H9 (cell line): ENCODE data around the gene BEND5. TPM values are rescaled to one million over a fixed set of nuclear protein-coding genes. Genes with fewer than 3 reads are reported as not detected.

Experiments used
- DNase-seq: peaks from one replicate; pipeline ENCODE4 v3.0.0-alpha.2; 2017
- H2AFZ ChIP-seq: one replicate; pipeline ENCODE4 v1.6.1; 2013; ENCODE audit warnings: mild to moderate bottlenecking, low read length, control low read depth, moderate library complexity
- H2AK5ac ChIP-seq: 2 replicates; pipeline ENCODE4 v1.6.1; 2013; ENCODE audit warnings: low read length, control low read depth, mixed read lengths; ENCODE audit not compliant: insufficient read length
- H2BK120ac ChIP-seq: one replicate; pipeline ENCODE4 v1.6.1; 2013; ENCODE audit warnings: low read depth, mild to moderate bottlenecking, low read length, control low read depth, inconsistent platforms; ENCODE audit not compliant: poor library complexity, severe bottlenecking
- H2BK12ac ChIP-seq: 2 replicates; pipeline ENCODE4 v1.6.1; 2013; ENCODE audit warnings: low read length, control low read depth, mixed read lengths, low read depth; ENCODE audit not compliant: insufficient read length
- H2BK15ac ChIP-seq: 2 replicates; pipeline ENCODE4 v1.6.1; 2013; ENCODE audit warnings: low read depth, low read length, control low read depth
- H2BK20ac ChIP-seq: one replicate; pipeline ENCODE4 v1.6.1; 2013; ENCODE audit warnings: low read depth, mild to moderate bottlenecking, low read length, control low read depth, inconsistent platforms; ENCODE audit not compliant: poor library complexity, severe bottlenecking
- H2BK5ac ChIP-seq: 2 replicates; pipeline ENCODE4 v1.6.1; 2013; ENCODE audit warnings: low read length, control low read depth, mixed read lengths; ENCODE audit not compliant: insufficient read length
- H3K14ac ChIP-seq: 2 replicates; pipeline ENCODE4 v1.6.1; 2013; ENCODE audit warnings: low read length, control low read depth; ENCODE audit not compliant: insufficient read depth
- H3K18ac ChIP-seq: 2 replicates; pipeline ENCODE4 v1.6.1; 2013; ENCODE audit warnings: low read depth, mild to moderate bottlenecking, mixed read lengths, low read length, control low read depth; ENCODE audit not compliant: insufficient read length
- H3K23ac ChIP-seq: 2 replicates; pipeline ENCODE4 v1.6.1; 2013; ENCODE audit warnings: low read length, control low read depth, mixed read lengths, low read depth; ENCODE audit not compliant: insufficient read length
- H3K23me2 ChIP-seq: 2 replicates; pipeline ENCODE4 v1.6.1; 2013; ENCODE audit warnings: low read depth, mild to moderate bottlenecking, mixed read lengths, low read length, control low read depth; ENCODE audit not compliant: insufficient read length, poor library complexity, severe bottlenecking
- H3K27ac ChIP-seq: 2 replicates; pipeline ENCODE4 v1.5.1; 2013; ENCODE audit warnings: low read length, control low read depth, mixed read lengths, low read depth; ENCODE audit not compliant: insufficient read length
- H3K27me3 ChIP-seq: 2 replicates; pipeline ENCODE4 v1.6.1; 2013; ENCODE audit warnings: low read length, control low read depth, inconsistent platforms; ENCODE audit not compliant: insufficient read depth
- H3K4ac ChIP-seq: 2 replicates; pipeline ENCODE4 v1.6.1; 2013; ENCODE audit warnings: low read depth, mild to moderate bottlenecking, control low read depth, inconsistent platforms, low read length, moderate library complexity
- H3K4me1 ChIP-seq: 2 replicates; pipeline ENCODE4 v1.6.1; 2013; ENCODE audit warnings: low read length, control low read depth, inconsistent platforms; ENCODE audit not compliant: insufficient read depth
- H3K4me2 ChIP-seq: 2 replicates; pipeline ENCODE4 v1.6.1; 2013; ENCODE audit warnings: low read length, control low read depth, mixed read lengths; ENCODE audit not compliant: insufficient read length, insufficient read depth
- H3K56ac ChIP-seq: 2 replicates; pipeline ENCODE4 v1.6.1; 2013; ENCODE audit warnings: low read depth, mild to moderate bottlenecking, mixed read lengths, low read length, control low read depth; ENCODE audit not compliant: insufficient read length
- H3K79me1 ChIP-seq: 2 replicates; pipeline ENCODE4 v1.6.1; 2013; ENCODE audit warnings: low read depth, mild to moderate bottlenecking, moderate library complexity, low read length, control low read depth, inconsistent platforms; ENCODE audit not compliant: insufficient read depth, poor library complexity, severe bottlenecking
- H3K79me2 ChIP-seq: 2 replicates; pipeline ENCODE4 v1.6.1; 2013; ENCODE audit warnings: low read length, control low read depth, inconsistent platforms; ENCODE audit not compliant: insufficient read depth
- H3K9ac ChIP-seq: 2 replicates; pipeline ENCODE4 v1.6.1; 2013; ENCODE audit warnings: low read length, control low read depth, mixed read lengths; ENCODE audit not compliant: insufficient read length; ENCODE audit errors: extremely low read depth
- H3K9me3 ChIP-seq: one replicate; pipeline ENCODE4 v1.6.1; 2013; ENCODE audit warnings: low read depth, low read length, inconsistent platforms; ENCODE audit not compliant: control insufficient read depth
- H3T11ph ChIP-seq: one replicate; pipeline ENCODE4 v1.6.1; 2013; ENCODE audit warnings: mild to moderate bottlenecking, low read length, control low read depth, inconsistent platforms
- H4K20me1 ChIP-seq: one replicate; pipeline ENCODE4 v1.6.1; 2013; ENCODE audit not compliant: control insufficient read depth, insufficient read length, insufficient read depth
- H4K5ac ChIP-seq: 2 replicates; pipeline ENCODE4 v1.6.1; 2013; ENCODE audit warnings: low read depth, mild to moderate bottlenecking, mixed read lengths, low read length, control low read depth; ENCODE audit not compliant: insufficient read length
- H4K8ac ChIP-seq: replicated peaks from 2 replicates; pipeline ENCODE4 v1.6.1; 2013; ENCODE audit warnings: low read length, control low read depth, mixed read lengths, low read depth; ENCODE audit not compliant: insufficient read length
- H4K91ac ChIP-seq: 2 replicates; pipeline ENCODE4 v1.6.1; 2013; ENCODE audit warnings: low read depth, mild to moderate bottlenecking, moderate library complexity, mixed read lengths, low read length, control low read depth; ENCODE audit not compliant: insufficient read length
- H3K27ac Mint-ChIP-seq, 3 experiments: 2 replicates in 2 of 3; 3 replicates in 1 of 3; pipeline ENCODE4 v1.8.0; 2020 to 2021; ENCODE audit warnings: mixed read lengths in 3 of 3, mild to moderate bottlenecking in 1 of 3, moderate library complexity in 1 of 3
- H3K27me3 Mint-ChIP-seq: 2 replicates; pipeline ENCODE4 v1.8.0; 2021; ENCODE audit warnings: low read depth, mild to moderate bottlenecking, moderate library complexity, mixed read lengths
- H3K36me3 Mint-ChIP-seq, 3 experiments: 2 replicates in 2 of 3; 3 replicates in 1 of 3; pipeline ENCODE4 v1.8.0; 2020 to 2021; ENCODE audit warnings: low read depth in 3 of 3, mixed read lengths in 3 of 3; ENCODE audit not compliant: insufficient read depth in 1 of 3
- H3K4me1 Mint-ChIP-seq, 2 experiments: 2 replicates each; pipeline ENCODE4 v1.8.0; 2020; ENCODE audit warnings: mixed read lengths in 2 of 2
- H3K4me3 Mint-ChIP-seq, 2 experiments: 2 replicates in 1 of 2; 3 replicates in 1 of 2; pipeline ENCODE4 v1.8.0; 2020 to 2021; ENCODE audit warnings: mild to moderate bottlenecking in 2 of 2, mixed read lengths in 2 of 2, moderate library complexity in 1 of 2
- H3K9me3 Mint-ChIP-seq, 2 experiments: 2 replicates in 1 of 2; 3 replicates in 1 of 2; pipeline ENCODE4 v1.8.0; 2020; ENCODE audit warnings: mild to moderate bottlenecking in 2 of 2, mixed read lengths in 2 of 2, moderate library complexity in 1 of 2
- WGBS: extraction: QIAGEN DNeasy Blood & Tissue Kit; methylation state at CpG from one replicate; pipeline ENCODE4 v1.1.7; 2013; ENCODE audit warnings: missing lambda C conversion rate, low lambda C conversion rate, mixed read lengths; ENCODE audit not compliant: insufficient read length; ENCODE audit errors: extremely low coverage; 5-methylcytosine and 5-hydroxymethylcytosine counted together
- total RNA-seq: library from RNA; stranded (reverse); gene quantifications from 2 replicates; pipeline ENCODE4 v1.2.1, GENCODE V29; 2021
- TF ChIP-seq, protein P1 (sequence below): fragments of 200-600 bp; sonication (generic); conservative IDR thresholded peaks from 3 replicates; pipeline ENCODE4 v1.8.0; 2021; ENCODE audit warnings: antibody characterized with exemption, mild to moderate bottlenecking

Gene BEND5
- total RNA-seq, 1 experiment from 2014 or later, result 4.8 TPM

DNA sequence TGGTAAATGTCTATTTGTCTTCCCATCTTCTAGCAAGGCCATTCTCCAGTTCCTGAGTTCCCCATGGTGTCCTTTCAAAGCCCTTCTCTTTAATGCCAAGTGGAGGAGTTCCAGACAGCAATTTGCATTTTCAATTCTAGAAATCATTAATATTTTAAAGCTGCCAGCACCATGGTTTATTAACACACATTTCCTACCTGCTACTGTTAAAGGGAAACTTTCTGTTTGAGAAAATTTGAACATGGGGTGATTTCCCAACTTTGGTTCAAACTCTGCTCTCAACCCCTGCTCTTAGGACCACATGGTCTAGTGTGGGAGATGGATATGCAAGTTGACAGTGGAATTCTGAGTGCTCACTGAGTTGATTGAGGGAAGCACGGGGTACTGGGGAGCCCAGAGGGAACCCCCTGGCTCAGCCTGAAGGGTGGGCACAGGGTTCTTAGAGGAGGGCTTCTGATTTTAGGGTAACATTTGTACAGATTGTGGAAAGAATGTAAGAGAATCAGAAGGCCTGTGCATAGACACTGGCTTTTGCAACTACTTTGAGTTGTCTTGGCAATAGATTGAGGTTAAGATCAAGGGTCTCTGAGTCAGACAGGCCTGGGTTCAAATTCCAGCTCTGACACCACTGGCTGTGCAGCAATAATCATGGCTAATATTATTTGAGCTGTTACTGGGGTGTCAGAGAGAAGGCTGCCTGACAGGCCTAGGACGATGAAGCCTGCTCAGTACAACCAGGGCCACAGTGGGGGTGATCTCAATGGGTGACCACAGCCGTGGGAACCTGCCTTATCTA, 97.8 kb downstream of the BEND5 start:
- Mint-ChIP-seq H3K27ac (no peak overlapping the region), H3K4me1 (peaks cover 21 to 28% of the 10 kb centered on the region in 2 experiments), H3K9me3 (no peaks in the 10 kb centered on the region), H3K4me3 (no peak overlapping the region), H3K27me3 (peaks cover 16% of the 10 kb centered on the region), H3K36me3 (no peaks in the 10 kb centered on the region)
- Histone ChIP-seq H2BK20ac (no peak overlapping the region), H3K27me3 (no peaks in the 10 kb centered on the region), H3K56ac (no peak overlapping the region), H3K14ac (no peak overlapping the region), H2BK12ac (no peak overlapping the region), H3K27ac (no peak overlapping the region), H2AK5ac (no peak overlapping the region), H3K79me2 (no peaks in the 10 kb centered on the region), H2AFZ (no peak overlapping the region), H2BK15ac (no peak overlapping the region), H2BK120ac (no peak overlapping the region), H3K18ac (no peak overlapping the region), H3K23me2 (no peaks in the 10 kb centered on the region), H4K8ac (no peak overlapping the region), H3K9me3 (no peaks in the 10 kb centered on the region), H4K20me1 (no peaks in the 10 kb centered on the region), H3K23ac (no peak overlapping the region), H3K4me1 (peaks cover 4% of the 10 kb centered on the region; the same call in 1 of the 2 replicates), H2BK5ac (no peak overlapping the region), H3K4me2 (no peak overlapping the region), H4K91ac (no peak overlapping the region), H3K4ac (no peak overlapping the region), H3K79me1 (no peaks in the 10 kb centered on the region), H4K5ac (no peak overlapping the region), H3K9ac (no peak overlapping the region), H3T11ph (no peak overlapping the region)
- TF ChIP-seq, protein P1, sequence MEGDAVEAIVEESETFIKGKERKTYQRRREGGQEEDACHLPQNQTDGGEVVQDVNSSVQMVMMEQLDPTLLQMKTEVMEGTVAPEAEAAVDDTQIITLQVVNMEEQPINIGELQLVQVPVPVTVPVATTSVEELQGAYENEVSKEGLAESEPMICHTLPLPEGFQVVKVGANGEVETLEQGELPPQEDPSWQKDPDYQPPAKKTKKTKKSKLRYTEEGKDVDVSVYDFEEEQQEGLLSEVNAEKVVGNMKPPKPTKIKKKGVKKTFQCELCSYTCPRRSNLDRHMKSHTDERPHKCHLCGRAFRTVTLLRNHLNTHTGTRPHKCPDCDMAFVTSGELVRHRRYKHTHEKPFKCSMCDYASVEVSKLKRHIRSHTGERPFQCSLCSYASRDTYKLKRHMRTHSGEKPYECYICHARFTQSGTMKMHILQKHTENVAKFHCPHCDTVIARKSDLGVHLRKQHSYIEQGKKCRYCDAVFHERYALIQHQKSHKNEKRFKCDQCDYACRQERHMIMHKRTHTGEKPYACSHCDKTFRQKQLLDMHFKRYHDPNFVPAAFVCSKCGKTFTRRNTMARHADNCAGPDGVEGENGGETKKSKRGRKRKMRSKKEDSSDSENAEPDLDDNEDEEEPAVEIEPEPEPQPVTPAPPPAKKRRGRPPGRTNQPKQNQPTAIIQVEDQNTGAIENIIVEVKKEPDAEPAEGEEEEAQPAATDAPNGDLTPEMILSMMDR, result no peak
- no peak for DNase-seq
- no CpG with 5 or more reads among the region's 3 CpGs for WGBS
